Stimulated activated naive CD4-positive, alpha-beta T cell treated with Interleukin-2 at 50 U/mL for 16 hours (primary cell): Measurements from ENCODE around the gene CLTCL1.

Experiments
- DNase-seq: peaks from one replicate; lab custom pipeline; 2025; lab: John Stamatoyannopoulos, UW

The CLTCL1 gene

DNA sequence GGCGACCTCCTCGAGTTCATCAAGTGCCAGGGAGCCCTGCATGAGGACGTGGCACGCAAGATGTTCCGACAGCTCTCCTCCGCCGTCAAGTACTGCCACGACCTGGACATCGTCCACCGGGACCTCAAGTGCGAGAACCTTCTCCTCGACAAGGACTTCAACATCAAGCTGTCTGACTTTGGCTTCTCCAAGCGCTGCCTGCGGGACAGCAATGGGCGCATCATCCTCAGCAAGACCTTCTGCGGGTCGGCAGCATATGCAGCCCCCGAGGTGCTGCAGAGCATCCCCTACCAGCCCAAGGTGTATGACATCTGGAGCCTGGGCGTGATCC is 159.9 kb downstream of the CLTCL1 start:
- no peak for DNase-seq

DNA sequence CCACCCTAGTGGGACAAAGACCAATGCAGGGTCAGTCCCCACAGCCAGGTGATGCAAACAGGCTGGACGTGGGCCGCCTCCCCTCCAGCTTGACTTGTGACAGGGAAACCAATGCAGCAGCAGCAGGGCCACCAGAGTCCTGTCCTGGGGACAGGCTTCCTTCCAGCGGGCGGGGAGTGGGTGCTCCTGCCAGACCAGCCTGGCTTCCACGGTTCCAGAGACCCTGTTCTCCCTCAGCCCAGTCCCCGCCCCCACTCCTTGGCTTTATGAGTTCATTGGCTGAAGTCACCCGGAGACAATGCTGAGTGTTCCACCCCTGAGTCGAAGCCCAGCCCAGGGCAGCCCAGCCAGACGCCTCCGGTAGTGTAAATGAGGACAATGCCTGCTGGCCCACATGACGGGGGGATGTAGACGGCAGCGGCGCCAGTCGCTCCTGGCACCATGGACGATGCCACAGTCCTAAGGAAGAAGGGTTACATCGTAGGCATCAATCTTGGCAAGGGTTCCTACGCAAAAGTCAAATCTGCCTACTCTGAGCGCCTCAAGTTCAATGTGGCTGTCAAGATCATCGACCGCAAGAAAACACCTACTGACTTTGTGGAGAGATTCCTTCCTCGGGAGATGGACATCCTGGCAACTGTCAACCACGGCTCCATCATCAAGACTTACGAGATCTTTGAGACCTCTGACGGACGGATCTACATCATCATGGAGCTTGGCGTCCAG is 160.4 kb downstream of the CLTCL1 start, which contains the start of gene TSSK2:
TSSK2 (plus strand) TSS at position 350 of the 726 bp plus-strand sequence; CDS start at position 442, 92 bp downstream.
- no peak for DNase-seq

- DNase-seq = no peak
Measured at GRCh38 chr22:19129871-19130270, 161.6 kb downstream of the CLTCL1 start.
